Fibroblast of gingiva (primary cell): ENCODE measurements around the gene FRMD4A.
A peak's percentile ranks its signal among the peaks of the same experiment; 100 is the strongest.
"Not testable (repeated sequence)": the region's sequence is repeated elsewhere in the genome, so short reads cannot be mapped to it uniquely, and the experiment has no call there.

ENCODE experiments used
- DNase-seq: peaks from one replicate; pipeline ENCODE4 v3.0.0-alpha.2; 2011; ENCODE audit warnings: low read depth

The FRMD4A gene

GRCh38 chr10:13946209-13946460 is 384.6 kb downstream of the FRMD4A start:
- DNase-seq = no peak

DNA sequence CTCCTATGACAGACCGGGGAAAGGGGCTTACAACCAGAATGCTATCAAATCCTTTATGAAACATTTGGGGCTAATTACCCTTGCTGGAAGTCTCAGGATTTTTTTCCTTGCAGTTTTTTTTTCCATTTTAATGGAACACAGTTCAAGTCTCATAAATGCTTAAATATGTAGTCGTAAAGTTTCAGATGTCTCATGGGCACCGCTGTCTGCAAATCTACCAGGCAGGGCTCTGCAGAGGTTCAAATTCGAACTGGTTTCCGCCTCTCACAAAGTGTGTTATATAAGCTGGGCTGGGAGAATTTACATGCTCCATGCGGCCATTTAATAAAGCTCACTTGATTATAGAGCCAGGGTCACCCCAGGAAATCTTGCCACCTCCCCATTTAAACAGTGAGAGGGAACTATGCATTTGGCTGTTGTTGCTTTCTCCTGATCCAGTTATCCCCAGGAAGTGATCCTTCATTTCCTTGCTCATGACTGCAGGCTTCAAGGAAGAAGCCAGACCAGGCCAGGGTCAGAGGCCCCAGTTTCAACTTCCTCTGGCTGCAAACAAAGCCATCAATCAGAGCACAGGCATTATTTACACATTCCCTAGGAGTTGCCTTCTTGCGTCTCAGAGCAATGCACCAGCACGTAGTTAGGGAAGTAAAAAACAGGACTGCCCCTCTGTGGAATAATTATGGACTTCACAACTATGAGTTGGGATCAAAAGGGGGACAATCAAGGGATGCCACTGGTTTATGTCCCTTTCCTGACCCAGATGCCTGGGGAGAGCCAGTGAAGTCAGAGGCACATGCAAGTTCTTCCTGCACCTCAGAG is 385.1 kb downstream of the FRMD4A start:
- DNase-seq = no peak

GRCh38 chr10:13944823-13945222 is 385.9 kb downstream of the FRMD4A start:
- no peak for DNase-seq

- DNase-seq = no peak
These were observed 386.9 kb downstream of the FRMD4A start for GRCh38 chr10:13943735-13944398.

- no peak for DNase-seq
These were observed 388.7 kb downstream of the FRMD4A start for GRCh38 chr10:13942035-13942434.

- peak; percentile 88 for DNase-seq
These were observed 391.3 kb downstream of the FRMD4A start for GRCh38 chr10:13939391-13939790.

DNA sequence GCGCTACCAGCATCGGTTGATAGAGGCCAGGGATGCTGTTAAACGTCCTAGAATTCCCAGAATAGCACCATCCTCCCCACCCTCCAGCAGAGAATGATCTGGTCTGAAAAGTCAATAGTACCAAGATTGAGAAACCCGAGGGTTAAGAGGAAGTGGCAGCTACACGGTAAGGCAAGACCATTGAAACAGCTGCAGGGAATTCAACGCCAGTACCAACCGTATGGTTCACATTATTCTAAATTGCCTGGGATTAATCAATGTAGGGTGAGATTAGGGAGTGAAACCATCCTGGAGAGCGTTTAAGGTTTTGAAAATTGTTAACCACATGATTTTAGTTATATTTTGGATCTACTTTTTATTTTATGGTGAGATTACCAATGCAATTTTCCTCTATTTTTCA is 391.8 kb downstream of the FRMD4A start:
- DNase-seq = peak; percentile 88

DNA sequence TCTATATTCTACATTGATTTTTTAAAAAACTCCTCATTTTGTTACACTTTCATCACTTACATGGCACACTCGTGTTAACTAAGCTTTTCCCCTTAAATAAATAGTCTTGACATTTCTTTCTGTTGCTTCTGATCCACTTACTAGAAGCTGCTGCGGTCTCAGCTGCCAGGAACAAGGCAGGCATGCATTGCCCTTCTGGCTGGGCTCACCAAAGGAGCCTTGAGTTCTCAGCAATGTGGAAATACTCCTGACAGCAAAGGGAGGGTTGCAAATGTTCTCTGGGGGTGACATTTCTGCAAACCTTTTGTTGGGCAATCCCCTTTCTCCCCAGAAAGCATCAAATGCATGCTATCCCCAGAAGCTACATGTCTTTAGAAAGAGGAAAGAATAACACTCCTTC is 393.9 kb downstream of the FRMD4A start:
- peak; percentile 80 for DNase-seq

GRCh38 chr10:13930120-13930519 is 400.6 kb downstream of the FRMD4A start:
- no peak for DNase-seq

DNA sequence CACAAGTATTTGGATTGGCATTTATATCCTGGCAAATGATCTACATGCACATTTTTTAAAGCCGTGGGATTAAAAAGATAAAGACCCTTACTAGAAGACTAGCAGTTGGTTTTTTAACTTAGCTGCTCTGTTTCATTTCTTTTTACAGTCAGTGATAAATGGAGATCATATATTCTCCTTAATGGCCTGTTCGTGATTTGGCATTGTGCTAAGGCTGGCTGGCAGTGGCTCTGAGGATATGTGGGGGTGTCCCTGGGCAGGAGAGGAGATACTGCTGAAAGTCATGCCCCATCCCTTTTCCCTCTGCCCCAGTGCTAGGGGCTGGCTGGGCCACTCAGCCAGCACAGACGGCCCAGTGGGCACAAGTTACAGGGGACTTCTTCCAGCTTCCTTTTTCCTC is 402.3 kb downstream of the FRMD4A start:
- DNase-seq = peak; percentile 13

GRCh38 chr10:13925971-13926780 is 404.5 kb downstream of the FRMD4A start:
- DNase-seq = no peak

DNA sequence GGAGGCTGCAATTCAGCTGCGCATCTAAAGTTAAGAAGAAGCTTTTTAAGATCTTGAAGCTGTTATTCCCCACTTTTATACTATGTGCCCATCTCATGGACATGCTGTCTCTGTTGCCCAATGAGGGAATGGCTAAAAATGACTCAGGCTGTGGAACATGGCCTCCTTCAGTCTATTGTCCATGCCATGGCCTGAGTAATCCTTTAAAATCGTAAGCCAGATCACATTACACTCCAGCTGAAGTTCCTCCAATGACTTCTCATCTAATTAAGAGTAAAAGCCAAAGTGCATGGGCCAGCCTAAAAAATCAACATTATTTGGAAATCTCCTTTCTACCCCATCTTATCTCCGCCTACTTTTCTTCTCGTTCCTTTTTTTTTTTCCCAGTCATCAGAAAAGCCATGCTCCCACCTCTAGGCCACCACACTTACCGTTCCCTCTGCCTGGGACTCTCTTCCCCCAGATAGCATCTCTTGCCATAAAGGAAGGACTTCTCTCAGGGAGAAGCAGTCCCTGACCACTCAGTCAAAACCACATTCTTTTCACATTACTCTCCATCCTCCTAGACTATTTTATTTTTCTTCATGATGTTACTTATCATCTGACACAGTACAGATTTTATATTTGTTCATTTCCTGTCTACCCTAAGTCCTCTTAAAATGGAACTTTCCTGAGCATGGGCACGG is 406.5 kb downstream of the FRMD4A start:
- peak; percentile 97 for DNase-seq

DNA sequence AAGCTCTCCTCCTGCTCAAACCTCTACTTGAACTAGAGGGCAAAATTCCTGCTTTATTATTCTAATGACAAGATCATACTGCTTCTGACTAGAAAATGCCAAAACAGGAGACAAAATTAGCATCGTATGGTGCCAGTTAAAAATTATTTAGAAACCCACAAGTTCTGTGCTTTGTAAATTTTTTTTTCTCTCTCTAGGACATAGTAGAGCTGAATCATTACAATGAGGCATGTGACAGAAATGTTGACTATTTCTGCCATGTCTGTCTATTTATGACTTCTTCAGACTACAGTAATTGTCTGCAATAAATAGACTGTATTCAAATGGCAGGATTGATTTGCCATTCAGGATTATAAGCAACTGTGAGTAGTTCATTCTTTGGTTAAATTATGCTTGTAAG is 408.1 kb downstream of the FRMD4A start:
- DNase-seq = peak; percentile 68

DNA sequence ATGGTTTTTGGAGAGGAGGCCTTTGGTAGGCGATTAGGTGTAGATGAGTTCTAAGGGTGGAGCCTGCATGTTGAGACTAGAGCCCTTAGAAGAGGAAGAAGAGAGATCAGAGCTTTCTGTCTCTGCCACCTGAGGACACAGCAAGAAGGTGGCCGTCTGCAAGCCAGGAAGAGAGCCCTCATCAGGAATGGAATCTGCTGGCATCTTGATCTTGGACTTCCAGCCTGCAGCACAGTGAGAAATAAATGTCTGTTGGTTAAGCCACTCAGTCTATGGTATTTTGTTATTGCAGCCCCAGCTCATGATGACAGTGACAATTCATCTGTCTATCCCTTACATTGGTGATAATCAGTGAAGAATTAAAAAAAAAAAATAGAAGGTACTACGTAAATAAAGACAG is 408.8 kb downstream of the FRMD4A start:
- DNase-seq = no peak

DNA sequence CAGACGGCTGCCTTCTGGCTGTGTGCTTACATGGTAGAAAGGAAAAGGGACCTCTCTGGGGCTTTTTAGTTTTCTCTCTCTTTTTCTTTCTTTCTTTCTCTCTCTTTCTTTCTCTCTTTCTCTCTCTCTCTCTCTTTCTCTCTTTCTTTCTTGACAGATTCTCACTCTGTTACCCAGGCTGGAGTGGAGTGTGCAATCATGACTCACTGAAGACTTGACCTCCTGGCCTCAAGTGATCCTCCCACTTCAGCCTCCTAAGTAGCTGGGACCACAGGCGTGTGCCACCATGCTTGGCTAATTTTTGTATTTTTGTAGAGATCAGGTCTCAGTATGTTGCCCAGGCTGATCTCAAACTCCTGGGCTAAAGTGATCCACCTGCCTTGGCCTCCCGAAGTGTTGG is 409.6 kb downstream of the FRMD4A start:
- not testable (repeated sequence) for DNase-seq

DNA sequence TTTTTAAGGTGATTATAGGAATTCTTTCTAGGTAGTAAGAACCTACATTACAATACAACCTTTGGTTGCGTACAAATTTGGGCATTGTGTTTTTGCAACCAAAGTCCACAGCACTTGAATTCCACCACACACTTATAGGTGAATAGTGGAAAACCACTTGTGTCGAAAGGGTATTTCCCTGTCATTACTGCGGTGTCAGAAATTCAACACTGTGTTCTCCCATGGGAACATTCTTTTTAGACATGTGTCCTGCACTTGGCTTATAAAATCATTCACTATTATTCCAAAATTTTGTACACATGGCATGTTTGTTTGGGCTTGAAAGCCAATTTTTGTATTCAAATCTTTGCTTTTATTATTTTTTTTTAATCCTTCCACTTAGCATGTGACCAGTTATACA is 410.3 kb downstream of the FRMD4A start:
- no peak for DNase-seq

GRCh38 chr10:13920031-13920430 is 410.7 kb downstream of the FRMD4A start:
- peak; percentile 42 for DNase-seq

- no peak for DNase-seq
These were observed 412.9 kb downstream of the FRMD4A start for GRCh38 chr10:13917791-13918190.

DNA sequence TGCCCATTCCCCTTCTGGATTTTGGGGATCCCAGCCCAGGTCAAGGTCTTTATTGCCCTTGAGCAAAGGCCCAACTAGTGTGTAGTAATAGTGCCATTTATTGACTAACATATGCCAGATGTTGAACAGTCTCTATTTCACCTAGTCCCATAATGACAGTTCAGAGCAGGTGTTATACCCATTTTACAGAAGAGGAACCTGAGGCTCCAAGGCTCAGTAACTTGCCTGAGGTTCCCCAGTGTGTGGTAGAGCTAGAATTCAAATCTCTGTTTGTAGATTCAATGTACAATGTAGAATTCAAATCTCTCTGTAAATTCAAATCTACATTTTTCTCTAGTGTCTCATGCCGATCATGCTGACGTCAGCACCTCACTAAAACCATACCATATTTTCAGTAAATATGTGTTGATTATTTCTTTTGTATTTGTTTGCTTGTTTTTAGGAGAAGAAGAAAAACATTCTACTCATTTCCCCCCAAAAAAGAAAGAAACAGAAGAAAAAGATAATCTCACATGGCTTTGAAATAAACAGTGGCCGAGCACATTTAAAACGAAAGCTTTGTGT is 414.3 kb downstream of the FRMD4A start:
- no peak for DNase-seq

- no peak for DNase-seq
These were observed 415.0 kb downstream of the FRMD4A start for GRCh38 chr10:13915710-13916109.

DNA sequence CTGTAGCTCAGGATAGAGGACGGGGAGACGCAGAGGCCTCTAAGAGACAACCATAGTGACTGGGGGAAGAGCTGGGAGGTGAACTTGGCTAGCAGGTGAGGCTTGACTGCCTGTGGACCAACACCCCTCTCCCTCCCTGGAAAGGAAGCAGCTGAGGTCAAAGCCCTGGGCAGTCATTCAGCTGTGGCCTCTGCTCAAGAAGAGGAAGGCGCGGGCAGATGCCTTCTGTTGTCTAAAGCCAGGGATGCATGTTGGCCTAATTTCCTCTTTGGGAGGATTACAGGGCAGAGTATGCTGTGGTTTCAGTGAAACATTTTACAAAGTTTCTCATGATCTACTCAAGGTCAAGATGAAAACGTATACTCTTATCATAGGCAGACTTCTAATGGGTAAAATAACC is 416.8 kb downstream of the FRMD4A start:
- DNase-seq = no peak
